ENCODE data around the gene GJA8.

DNA sequence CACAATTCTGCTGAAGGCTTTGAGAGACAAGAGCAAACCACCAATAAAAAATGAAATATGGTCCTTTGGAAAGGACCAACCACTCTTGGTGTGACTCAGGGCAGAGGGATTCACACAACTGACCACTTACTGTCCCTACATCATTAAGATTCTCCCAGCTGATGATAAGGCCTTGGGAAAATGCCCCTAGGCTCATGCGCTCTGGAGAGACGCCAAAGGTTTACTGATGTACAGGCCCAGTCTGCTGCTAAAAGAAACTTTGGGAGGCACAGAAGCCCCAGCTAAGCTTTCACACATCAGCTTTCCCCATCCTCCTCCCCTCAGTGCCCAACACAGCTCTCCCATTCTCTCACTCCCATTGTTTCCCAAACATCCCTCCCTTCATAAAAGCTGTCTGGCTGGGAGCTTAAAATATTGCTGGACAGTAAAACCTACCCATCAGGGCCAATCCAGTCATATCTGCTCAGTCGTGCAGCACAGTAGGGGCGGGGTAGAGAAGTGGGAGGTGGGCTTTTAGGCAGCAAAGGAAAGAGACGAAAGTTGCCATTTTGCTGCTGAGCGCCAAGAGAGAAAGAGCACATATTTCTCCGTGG lies at the start of gene GJA8:
- TF ChIP-seq, protein P1, sequence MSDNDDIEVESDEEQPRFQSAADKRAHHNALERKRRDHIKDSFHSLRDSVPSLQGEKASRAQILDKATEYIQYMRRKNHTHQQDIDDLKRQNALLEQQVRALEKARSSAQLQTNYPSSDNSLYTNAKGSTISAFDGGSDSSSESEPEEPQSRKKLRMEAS (IDR thresholded peaks at IDR 0.05; ENCODE audit: low read depth, low read length) = no peak
- TF ChIP-seq, protein P2, sequence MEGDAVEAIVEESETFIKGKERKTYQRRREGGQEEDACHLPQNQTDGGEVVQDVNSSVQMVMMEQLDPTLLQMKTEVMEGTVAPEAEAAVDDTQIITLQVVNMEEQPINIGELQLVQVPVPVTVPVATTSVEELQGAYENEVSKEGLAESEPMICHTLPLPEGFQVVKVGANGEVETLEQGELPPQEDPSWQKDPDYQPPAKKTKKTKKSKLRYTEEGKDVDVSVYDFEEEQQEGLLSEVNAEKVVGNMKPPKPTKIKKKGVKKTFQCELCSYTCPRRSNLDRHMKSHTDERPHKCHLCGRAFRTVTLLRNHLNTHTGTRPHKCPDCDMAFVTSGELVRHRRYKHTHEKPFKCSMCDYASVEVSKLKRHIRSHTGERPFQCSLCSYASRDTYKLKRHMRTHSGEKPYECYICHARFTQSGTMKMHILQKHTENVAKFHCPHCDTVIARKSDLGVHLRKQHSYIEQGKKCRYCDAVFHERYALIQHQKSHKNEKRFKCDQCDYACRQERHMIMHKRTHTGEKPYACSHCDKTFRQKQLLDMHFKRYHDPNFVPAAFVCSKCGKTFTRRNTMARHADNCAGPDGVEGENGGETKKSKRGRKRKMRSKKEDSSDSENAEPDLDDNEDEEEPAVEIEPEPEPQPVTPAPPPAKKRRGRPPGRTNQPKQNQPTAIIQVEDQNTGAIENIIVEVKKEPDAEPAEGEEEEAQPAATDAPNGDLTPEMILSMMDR (IDR thresholded peaks at IDR 0.05; ENCODE audit: low read depth, low read length) = no peak
